Naive thymus-derived CD4-positive, alpha-beta T cell (primary cell): Measurements from ENCODE around the gene HSD11B2. TPM values are rescaled to one million over a fixed set of nuclear protein-coding genes. Genes with fewer than 3 reads are reported as not detected.

Experiments used
- ATAC-seq: fragments of 150-1000 bp; cut with Tn5 transposase; 2 replicates; pipeline ENCODE4 v1.10.0; 2021; ENCODE audit warnings: mild to moderate bottlenecking, moderate library complexity
- CTCF ChIA-PET: fragments of 350-600 bp; sonication (Branson Sonifier 250); formaldehyde crosslinking; loops from one replicate; lab custom pipeline; 2021; ENCODE audit warnings: antibody characterized with exemption; lab: Charles Lee
- POLR2A ChIA-PET: fragments of 350-600 bp; sonication (Branson Sonifier 250); formaldehyde crosslinking; loops from one replicate; lab custom pipeline; 2021; ENCODE audit warnings: antibody characterized with exemption, inconsistent platforms; lab: Charles Lee
- DNase-seq, 9 donors: peaks; one replicate each; pipeline versions ENCODE4 v3.0.0 to v3.0.0-alpha.2; 2020 to 2022; ENCODE audit warnings: mixed read lengths in 1 of 9
- H3K27ac ChIP-seq: one replicate; pipeline ENCODE4 v1.7.0; 2013; ENCODE audit warnings: mild to moderate bottlenecking, low read depth, low read length, moderate library complexity
- H3K27me3 ChIP-seq, 2 donors: one replicate each; pipeline ENCODE4 v1.7.0; 2013; ENCODE audit warnings: low read length in 2 of 2, mild to moderate bottlenecking in 2 of 2, moderate library complexity in 2 of 2; ENCODE audit not compliant: control insufficient read depth in 2 of 2, insufficient read depth in 2 of 2
- H3K36me3 ChIP-seq, 3 experiments: 1 replicate in 2 of 3; 2 replicates in 1 of 3; pipeline ENCODE4 v1.7.0; 2013; ENCODE audit warnings: low read length in 3 of 3, mild to moderate bottlenecking in 3 of 3, moderate library complexity in 1 of 3; ENCODE audit not compliant: insufficient read depth in 3 of 3, control insufficient read depth in 2 of 3
- H3K4me1 ChIP-seq, 2 donors: one replicate each; pipeline ENCODE4 v1.7.0; 2013; ENCODE audit warnings: low read length in 2 of 2, mild to moderate bottlenecking in 2 of 2, moderate library complexity in 1 of 2; ENCODE audit not compliant: control insufficient read depth in 2 of 2, insufficient read depth in 2 of 2
- H3K4me3 ChIP-seq: 2 replicates; pipeline ENCODE4 v1.7.0; 2013; ENCODE audit warnings: mild to moderate bottlenecking, low read length
- H3K9me3 ChIP-seq, 3 experiments: 1 replicate in 2 of 3; 2 replicates in 1 of 3; pipeline ENCODE4 v1.7.0; 2013; ENCODE audit warnings: low read length in 3 of 3; ENCODE audit not compliant: control insufficient read depth in 2 of 3
- H3K27ac Mint-ChIP-seq, 9 donors: one replicate each; pipeline ENCODE4 v1.8.0; 2020 to 2022; ENCODE audit warnings: mixed read lengths in 9 of 9, mild to moderate bottlenecking in 8 of 9, moderate library complexity in 5 of 9, inconsistent platforms in 2 of 9
- H3K27me3 Mint-ChIP-seq, 5 donors: one replicate each; pipeline ENCODE4 v1.8.0; 2021 to 2022; ENCODE audit warnings: mixed read lengths in 5 of 5, mild to moderate bottlenecking in 1 of 5
- H3K36me3 Mint-ChIP-seq, 5 donors: one replicate each; pipeline ENCODE4 v1.8.0; 2020 to 2022; ENCODE audit warnings: mixed read lengths in 5 of 5, mild to moderate bottlenecking in 3 of 5, inconsistent platforms in 1 of 5
- H3K4me1 Mint-ChIP-seq, 7 donors: one replicate each; pipeline ENCODE4 v1.8.0; 2020 to 2022; ENCODE audit warnings: mixed read lengths in 7 of 7, mild to moderate bottlenecking in 3 of 7, inconsistent platforms in 1 of 7
- H3K4me3 Mint-ChIP-seq, 10 donors: one replicate each; pipeline ENCODE4 v1.8.0; 2020 to 2022; ENCODE audit warnings: mild to moderate bottlenecking in 10 of 10, mixed read lengths in 10 of 10, moderate library complexity in 6 of 10, inconsistent platforms in 2 of 10
- H3K9me3 Mint-ChIP-seq, 11 donors: one replicate each; pipeline ENCODE4 v1.8.0; 2020 to 2022; ENCODE audit warnings: mixed read lengths in 11 of 11, mild to moderate bottlenecking in 4 of 11, inconsistent platforms in 1 of 11, moderate library complexity in 1 of 11
- intact Hi-C, 2 donors: fragments of 100-400 bp; cut with micrococcal nuclease; formaldehyde crosslinking; loops; one replicate each; pipeline ENCODE4 v1.15.1; 2023
- polyA plus RNA-seq, 2 donors: library from polyadenylated mRNA; unstranded; fragments of 300-500 nt; fragmentation: Illumina TruSeq; gene quantifications; one replicate each; pipeline ENCODE4 v1.2.3, GENCODE V29; 2021
- total RNA-seq, 6 experiments: library from RNA in 5 of 6; stranded (reverse) in 5 of 6; gene quantifications; 1 replicate in 5 of 6; 2 replicates in 1 of 6; pipeline ENCODE4 v1.2.3 and lab custom pipeline; 2021 to 2026

HSD11B2 gene
- total and polyA plus RNA-seq, 7 experiments from 2014 or later: 0.17 TPM; not detected in 6

DNA sequence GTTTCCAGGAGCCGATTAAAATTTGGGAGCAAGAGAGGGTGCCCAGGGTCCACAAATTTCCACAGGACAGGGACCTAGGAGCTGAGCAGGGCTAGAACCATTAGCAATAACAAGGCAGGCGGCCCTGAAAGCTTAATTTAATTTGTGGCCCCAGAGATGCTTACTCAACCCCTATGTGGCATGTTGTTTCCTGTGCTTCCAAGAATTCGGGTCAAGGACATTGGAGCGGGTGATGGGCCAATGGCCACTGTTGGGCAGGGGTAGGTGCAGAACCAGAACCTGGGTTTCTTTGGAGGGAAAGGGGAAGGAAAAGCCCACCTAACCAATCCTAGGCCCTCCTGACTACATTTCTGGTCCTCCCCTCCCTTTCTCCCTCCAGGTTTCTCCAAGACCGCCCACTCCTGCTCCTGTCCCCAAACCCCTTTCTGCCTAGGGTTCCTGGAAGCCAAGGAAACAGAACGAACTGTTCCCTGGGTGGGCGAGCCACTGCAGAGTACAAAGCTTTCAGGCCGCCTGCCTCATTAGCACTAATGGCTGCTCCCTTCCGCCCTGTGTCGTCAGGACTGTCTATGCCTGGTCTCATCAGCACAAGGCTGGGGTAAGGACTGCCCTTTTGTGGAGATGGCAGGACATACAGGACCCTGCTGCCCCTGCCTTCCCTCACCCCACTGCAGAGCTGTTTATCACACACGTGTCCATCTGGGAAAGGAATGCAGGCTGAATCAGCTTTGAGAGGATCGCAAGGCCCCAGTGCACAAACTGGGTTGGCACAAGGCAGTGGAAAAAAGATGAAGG is 53.0 kb downstream of the HSD11B2 start:
- intact Hi-C loops: loop anchor here in 1 of 2 donors (5.0 to 10.0 kb wide), 2 partner anchors 237 to 761 kb away; partner anchors contain the start of genes FHOD1, PLA2G15 and SLC9A5
- Mint-ChIP-seq H3K4me1 (peaks cover 15 to 43% (median 36%) of the 10 kb centered on the region in 7 donors), H3K36me3 (peaks cover 0 to 11% (median 3%) of the 10 kb centered on the region in 5 donors), H3K27me3 (no peaks in the 10 kb centered on the region), H3K27ac (peak overlapping the region in 8 of 9 donors; percentile 57 to 97 (median 72)), H3K4me3 (peak overlapping the region in 5 of 10 donors; percentile 16 to 98 (median 36)), H3K9me3 (no peaks in the 10 kb centered on the region)
- H3K36me3 ChIP-seq: peaks cover 0 to 27% (median 9%) of the 10 kb centered on the region in 3 experiments
- no peak for DNase-seq
- no peaks in the 10 kb centered on the region for H3K9me3 ChIP-seq
- H3K4me1 ChIP-seq: peaks cover 10 to 24% of the 10 kb centered on the region in 2 donors
- no peak overlapping the region for H3K4me3 ChIP-seq
- peak overlapping the region; percentile 99 for H3K27ac ChIP-seq
- H3K27me3 ChIP-seq: no peaks in the 10 kb centered on the region
- CTCF ChIA-PET: interaction anchor here (1.1 to 9.7 kb wide), 5 partner anchors 10 to 183 kb away, joined by 4 to 70 read pairs (median 11); no protein-coding TSS in a partner anchor
- POLR2A ChIA-PET: interaction anchor here (0.8 to 3.0 kb wide), 5 partner anchors 16 to 323 kb away, joined by 3 to 16 read pairs (median 3); partner anchors contain the start of genes RANBP10 and TSNAXIP1
- ATAC-seq: no peak

DNA sequence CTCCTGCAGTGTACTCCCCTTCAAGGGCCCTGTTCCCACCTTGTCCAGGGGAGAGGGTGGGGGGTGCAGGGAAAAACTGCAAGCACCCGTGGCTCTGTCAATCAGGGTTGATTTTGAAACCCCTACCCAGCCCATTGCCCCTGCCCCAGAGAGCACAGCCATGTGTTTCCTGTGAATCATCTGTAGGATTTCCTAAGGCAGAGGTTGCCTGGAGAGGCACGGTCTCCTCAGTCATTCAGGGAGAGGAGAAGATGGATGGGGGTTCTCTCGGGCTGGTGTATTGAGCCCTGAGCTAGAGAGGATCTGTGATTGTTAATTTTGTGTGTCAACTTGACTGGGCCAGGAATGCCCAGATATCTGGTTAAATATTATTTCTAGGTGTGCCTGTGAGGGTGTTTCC is 55.9 kb downstream of the HSD11B2 start:
- Mint-ChIP-seq H3K27me3 (no peaks in the 10 kb centered on the region), H3K36me3 (peaks cover 0 to 11% (median 0%) of the 10 kb centered on the region in 5 donors), H3K9me3 (no peaks in the 10 kb centered on the region), H3K27ac (peak overlapping the region in 3 of 9 donors; percentile 25 to 74 (median 39)), H3K4me1 (peaks cover 17 to 39% (median 32%) of the 10 kb centered on the region in 7 donors), H3K4me3 (no peak overlapping the region)
- Histone ChIP-seq H3K4me1 (peaks cover 10 to 11% of the 10 kb centered on the region in 2 donors), H3K4me3 (no peak overlapping the region), H3K27ac (no peak overlapping the region), H3K36me3 (peaks cover 0 to 26% (median 9%) of the 10 kb centered on the region in 3 experiments), H3K27me3 (no peaks in the 10 kb centered on the region), H3K9me3 (no peaks in the 10 kb centered on the region)
- no peak for DNase-seq
- intact Hi-C loops: loop anchor here in 1 of 2 donors (10.0 kb wide), 1 partner anchor 758 kb away; the partner anchor contains the start of gene PLA2G15
- CTCF ChIA-PET: interaction anchor here (9.7 kb wide), 1 partner anchor 28 kb away, joined by 70 read pairs; no protein-coding TSS in a partner anchor
- peak; percentile 58 for ATAC-seq
- POLR2A ChIA-PET: no interaction called here

Other genes with a start within 250 kb of the HSD11B2 start
- 10 to 100 TPM in 3 of 5 experiments, 1 to 10 TPM in 2; 4.3 to 88.1 (median 11.0) TPM for gene MATCAP1, start 247.2 kb upstream of the HSD11B2 start, total RNA-seq
- gene MATCAP1, start 247.2 kb upstream of the HSD11B2 start, polyA plus RNA-seq: under 1 TPM; 0.48 to 0.78 TPM
- under 1 TPM in 2 of 5 experiments, not detected in 3; 0.58 to 0.73 TPM for gene EXOC3L1, start 241.0 kb upstream of the HSD11B2 start, total RNA-seq
- not detected for gene EXOC3L1, start 241.0 kb upstream of the HSD11B2 start, polyA plus RNA-seq
- gene E2F4, start 239.0 kb upstream of the HSD11B2 start, total RNA-seq: 100 to 1,000 TPM in 1 of 5 experiments, 10 to 100 TPM in 4; 67.1 to 133 (median 73.0) TPM
- gene E2F4, start 239.0 kb upstream of the HSD11B2 start, polyA plus RNA-seq: 10 to 100 TPM; 59.4 to 97.9 TPM
- gene ELMO3, start 232.0 kb upstream of the HSD11B2 start, total RNA-seq: 1 to 10 TPM; 2.6 to 9.1 (median 7.5) TPM
- gene ELMO3, start 232.0 kb upstream of the HSD11B2 start, polyA plus RNA-seq: under 1 TPM in 1 of 2 donors, not detected in 1; 0.07 TPM
- gene TMEM208, start 204.0 kb upstream of the HSD11B2 start, total RNA-seq: 10 to 100 TPM; 27.6 to 44.8 (median 32.7) TPM
- gene TMEM208, start 204.0 kb upstream of the HSD11B2 start, polyA plus RNA-seq: 10 to 100 TPM; 79.7 to 88.3 TPM
- gene FHOD1, start 183.6 kb upstream of the HSD11B2 start, total RNA-seq: 10 to 100 TPM; 23.7 to 81.7 (median 35.1) TPM
- 1 to 10 TPM; 3.6 to 3.7 TPM for gene FHOD1, start 183.6 kb upstream of the HSD11B2 start, polyA plus RNA-seq
- 1 to 10 TPM; 1.7 to 3.7 (median 2.2) TPM for gene SLC9A5, start 182.1 kb upstream of the HSD11B2 start, total RNA-seq
- under 1 TPM; 0.11 to 0.18 TPM for gene SLC9A5, start 182.1 kb upstream of the HSD11B2 start, polyA plus RNA-seq
- 10 to 100 TPM; 18.9 to 32.3 (median 26.1) TPM for gene PLEKHG4, start 151.6 kb upstream of the HSD11B2 start, total RNA-seq
- 1 to 10 TPM; 6.2 to 9.1 TPM for gene PLEKHG4, start 151.6 kb upstream of the HSD11B2 start, polyA plus RNA-seq
- gene KCTD19, start 104.4 kb upstream of the HSD11B2 start, total RNA-seq: under 1 TPM in 2 of 5 experiments, not detected in 3; 0.05 to 0.39 TPM
- not detected for gene KCTD19, start 104.4 kb upstream of the HSD11B2 start, polyA plus RNA-seq
- gene LRRC36, start 104.3 kb upstream of the HSD11B2 start, total RNA-seq: under 1 TPM in 2 of 5 experiments, not detected in 3; 0.50 to 0.56 TPM
- gene LRRC36, start 104.3 kb upstream of the HSD11B2 start, polyA plus RNA-seq: not detected
- gene TPPP3, start 37.6 kb upstream of the HSD11B2 start, total RNA-seq: 10 to 100 TPM in 1 of 5 experiments, under 1 TPM in 1, not detected in 3; 0.37 to 18.7 TPM
- gene TPPP3, start 37.6 kb upstream of the HSD11B2 start, polyA plus RNA-seq: under 1 TPM in 1 of 2 donors, not detected in 1; 0.19 TPM
- 1 to 10 TPM in 1 of 5 experiments, under 1 TPM in 2, not detected in 2; 0.34 to 3.6 (median 0.48) TPM for gene ZDHHC1, start 14.6 kb upstream of the HSD11B2 start, total RNA-seq
- not detected for gene ZDHHC1, start 14.6 kb upstream of the HSD11B2 start, polyA plus RNA-seq
- gene ATP6V0D1, start 50.0 kb downstream of the HSD11B2 start, total RNA-seq: 100 to 1,000 TPM in 1 of 5 experiments, 10 to 100 TPM in 4; 35.8 to 104 (median 54.7) TPM
- gene ATP6V0D1, start 50.0 kb downstream of the HSD11B2 start, polyA plus RNA-seq: 100 to 1,000 TPM in 1 of 2 donors, 10 to 100 TPM in 1; 61.5 to 102 TPM
- gene AGRP, start 52.4 kb downstream of the HSD11B2 start, total RNA-seq: not detected
- not detected for gene AGRP, start 52.4 kb downstream of the HSD11B2 start, polyA plus RNA-seq
- gene RIPOR1, start 97.7 kb downstream of the HSD11B2 start, total RNA-seq: 100 to 1,000 TPM in 1 of 5 experiments, 10 to 100 TPM in 4; 39.7 to 103 (median 48.9) TPM
- 1 to 10 TPM; 2.5 to 5.0 TPM for gene RIPOR1, start 97.7 kb downstream of the HSD11B2 start, polyA plus RNA-seq
- 10 to 100 TPM; 51.4 to 78.6 (median 67.3) TPM for gene CTCF, start 131.4 kb downstream of the HSD11B2 start, total RNA-seq
- gene CTCF, start 131.4 kb downstream of the HSD11B2 start, polyA plus RNA-seq: 10 to 100 TPM; 49.8 to 59.8 TPM
- 100 to 1,000 TPM; 140 to 245 (median 215) TPM for gene CARMIL2, start 214.0 kb downstream of the HSD11B2 start, total RNA-seq
- gene CARMIL2, start 214.0 kb downstream of the HSD11B2 start, polyA plus RNA-seq: 10 to 100 TPM; 12.7 to 28.7 TPM
- gene ACD, start 229.1 kb downstream of the HSD11B2 start, total RNA-seq: 10 to 100 TPM; 29.3 to 44.1 (median 34.4) TPM
- gene ACD, start 229.1 kb downstream of the HSD11B2 start, polyA plus RNA-seq: 10 to 100 TPM; 25.4 to 33.2 TPM
- gene PARD6A, start 229.8 kb downstream of the HSD11B2 start, total RNA-seq: 10 to 100 TPM in 1 of 5 experiments, 1 to 10 TPM in 4; 4.5 to 11.2 (median 4.7) TPM
- gene PARD6A, start 229.8 kb downstream of the HSD11B2 start, polyA plus RNA-seq: 10 to 100 TPM in 1 of 2 donors, 1 to 10 TPM in 1; 9.3 to 15.1 TPM
- gene ENKD1, start 235.6 kb downstream of the HSD11B2 start, total RNA-seq: 1 to 10 TPM; 4.9 to 8.3 (median 7.8) TPM
- 1 to 10 TPM; 1.1 to 2.5 TPM for gene ENKD1, start 235.6 kb downstream of the HSD11B2 start, polyA plus RNA-seq
- 1 to 10 TPM; 4.3 to 6.4 (median 4.7) TPM for gene C16orf86, start 235.7 kb downstream of the HSD11B2 start, total RNA-seq
- 1 to 10 TPM; 3.5 to 5.7 TPM for gene C16orf86, start 235.7 kb downstream of the HSD11B2 start, polyA plus RNA-seq